NCI-H345 treated with DMSO at 0.1 percent for 48 hours (cell line): ENCODE data around the gene PRPS1.
"Not testable (repeated sequence)": the region's sequence is repeated elsewhere in the genome, so short reads cannot be mapped to it uniquely, and the experiment has no call there.

ENCODE experiments used
- DNase-seq: peaks from one replicate; lab custom pipeline; 2025; ENCODE audit not compliant: unreplicated experiment; lab: John Stamatoyannopoulos, UW

The PRPS1 gene

GRCh38 chrX:107674480-107675364 lies 46.4 kb downstream of the PRPS1 start:
- no peak for DNase-seq

- no peak for DNase-seq
These were observed 47.0 kb downstream of the PRPS1 start for GRCh38 chrX:107675365-107675654.

- DNase-seq: peak; percentile 13
These were observed 47.7 kb downstream of the PRPS1 start for GRCh38 chrX:107675823-107676555.

- DNase-seq: no peak
These were observed 48.5 kb downstream of the PRPS1 start for GRCh38 chrX:107676559-107677378.

GRCh38 chrX:107677501-107677901 lies 49.2 kb downstream of the PRPS1 start:
- DNase-seq: no peak

DNA sequence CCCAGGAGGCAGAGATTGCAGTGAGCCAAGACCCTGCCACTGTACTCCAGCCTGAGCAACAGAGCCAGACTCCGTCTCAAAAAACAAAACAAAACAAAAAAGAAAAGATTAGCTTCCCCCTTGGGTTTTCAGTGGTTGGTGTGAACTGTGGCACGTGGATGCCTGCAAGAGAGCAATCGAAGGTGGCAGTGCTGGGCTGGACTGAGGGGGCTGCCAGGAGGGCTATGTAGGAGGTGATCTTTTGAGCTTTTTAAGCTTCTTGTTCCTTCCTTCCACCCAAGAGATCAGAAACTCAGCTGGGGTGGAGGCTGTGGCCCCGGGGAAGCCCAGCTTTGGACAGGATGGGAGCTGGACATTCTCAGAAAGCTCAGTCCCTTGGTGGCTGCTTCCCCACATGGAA lies 49.6 kb downstream of the PRPS1 start:
- DNase-seq: no peak

GRCh38 chrX:107678957-107679740 lies 50.8 kb downstream of the PRPS1 start:
- no peak for DNase-seq

GRCh38 chrX:107682256-107682655 lies 53.9 kb downstream of the PRPS1 start:
- DNase-seq: no peak

DNA sequence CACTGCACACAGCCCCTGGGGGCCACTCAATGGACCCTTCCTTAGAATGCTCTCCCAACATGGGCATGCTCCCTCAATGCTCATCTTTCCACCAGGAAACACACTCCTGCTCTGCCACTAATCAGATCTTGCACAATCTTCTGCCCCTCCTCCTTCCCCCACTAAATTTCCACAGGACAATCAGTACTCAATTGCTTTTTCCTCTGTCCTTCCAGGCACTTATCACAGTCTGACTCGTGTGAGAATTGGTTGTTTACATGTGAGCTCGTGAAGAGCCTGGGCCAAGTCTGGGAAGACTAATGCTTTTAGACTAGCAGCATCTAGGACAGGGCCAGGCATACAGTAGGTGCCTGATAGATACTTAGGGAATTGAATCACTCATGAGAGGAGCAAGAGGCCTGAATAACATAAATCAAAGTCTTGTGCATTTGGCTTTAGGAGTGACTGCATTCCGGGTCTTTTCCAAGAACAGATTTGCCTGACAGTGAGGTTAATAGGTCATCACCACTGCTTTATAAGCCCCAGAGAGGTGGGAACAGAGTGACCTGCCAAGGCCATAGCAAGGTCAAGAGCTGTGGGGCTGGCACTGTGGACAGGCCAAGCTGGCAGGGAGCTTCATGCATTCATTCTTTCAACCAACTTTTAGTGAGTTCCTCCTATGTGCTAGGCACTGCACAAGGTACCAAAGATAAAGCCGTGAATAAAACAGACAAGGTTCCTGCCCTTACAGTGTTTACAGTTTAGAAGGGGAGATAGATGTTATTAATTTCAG lies 55.0 kb downstream of the PRPS1 start:
- no peak for DNase-seq

GRCh38 chrX:107683931-107684330 lies 55.6 kb downstream of the PRPS1 start:
- no peak for DNase-seq

GRCh38 chrX:107684956-107685385 lies 56.7 kb downstream of the PRPS1 start:
- no peak for DNase-seq

GRCh38 chrX:107685586-107685985 lies 57.3 kb downstream of the PRPS1 start:
- DNase-seq: not testable (repeated sequence)

GRCh38 chrX:107686026-107686425 lies 57.7 kb downstream of the PRPS1 start:
- no peak for DNase-seq

GRCh38 chrX:107686792-107687191 lies 58.5 kb downstream of the PRPS1 start:
- DNase-seq: no peak

- DNase-seq: no peak
These were observed 59.1 kb downstream of the PRPS1 start for GRCh38 chrX:107687445-107687844.

GRCh38 chrX:107691024-107691448 lies 62.7 kb downstream of the PRPS1 start:
- no peak for DNase-seq

DNA sequence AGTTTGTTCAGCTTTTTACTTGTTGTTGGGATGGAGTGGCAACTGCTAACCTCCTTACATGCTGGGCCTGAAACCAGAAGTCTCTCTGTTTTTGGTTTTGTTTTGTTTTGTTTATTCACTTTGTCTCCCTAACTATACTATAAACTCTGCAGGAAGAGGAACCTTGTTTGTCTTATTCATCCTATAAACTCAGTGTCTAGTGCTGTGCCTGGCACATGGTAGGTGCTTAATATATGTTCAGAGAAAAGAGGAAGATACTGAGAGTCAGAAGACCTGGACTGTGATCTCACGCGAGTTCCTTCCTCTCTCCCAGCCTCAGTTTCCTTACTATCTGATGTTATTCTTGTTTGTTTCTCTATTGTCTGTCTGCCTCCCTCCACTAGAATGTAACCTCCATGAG lies 71.3 kb downstream of the PRPS1 start:
- no peak for DNase-seq

DNA sequence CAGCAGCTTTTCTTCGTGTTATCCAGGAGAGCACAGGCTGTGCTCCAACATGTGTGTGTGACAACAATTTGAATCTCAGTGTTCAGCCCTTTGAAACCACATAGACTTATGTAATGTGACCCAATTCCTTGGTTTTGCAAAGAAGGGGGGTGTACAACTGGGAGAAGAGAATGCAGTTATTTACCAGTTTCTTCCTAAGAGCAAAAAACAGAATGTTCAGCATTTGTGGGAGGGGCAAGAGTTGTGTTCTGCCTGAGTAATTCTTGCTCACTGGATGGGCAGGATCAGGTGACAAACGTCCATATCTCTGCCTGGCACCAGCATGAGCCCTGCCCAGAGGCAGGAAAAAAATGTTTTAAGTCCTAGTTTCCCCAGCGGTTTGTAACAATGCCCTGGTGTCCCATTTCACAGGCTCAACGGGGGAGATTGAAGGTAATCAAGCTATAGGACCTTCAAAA lies 72.0 kb downstream of the PRPS1 start:
- no peak for DNase-seq
